CD4-positive, alpha-beta T cell treated with Interleukin-17A for 1 hour (primary cell): ENCODE data around the gene SNX21.

ENCODE experiments used
- DNase-seq: peaks from one replicate; pipeline ENCODE4 v3.0.0-alpha.2; 2020

SNX21 gene

DNA sequence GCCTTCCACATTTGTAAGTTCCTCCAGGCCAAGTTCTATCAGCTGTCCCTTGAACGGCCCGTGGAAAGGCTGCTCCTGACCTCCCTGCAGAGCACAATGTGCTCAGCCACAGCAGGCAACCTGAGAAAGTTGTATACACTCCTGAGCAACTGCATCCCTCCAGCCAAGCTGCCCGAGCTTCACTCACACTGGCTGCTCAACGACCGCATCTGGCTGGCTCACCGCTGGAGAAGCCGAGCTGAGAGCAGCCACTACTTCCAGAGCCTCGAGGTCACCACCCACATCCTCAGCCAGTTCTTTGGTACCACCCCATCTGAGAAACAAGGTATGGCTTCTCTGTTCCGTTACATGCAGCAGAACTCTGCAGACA, 49.5 kb downstream of the SNX21 start:
- DNase-seq: no peak

DNA sequence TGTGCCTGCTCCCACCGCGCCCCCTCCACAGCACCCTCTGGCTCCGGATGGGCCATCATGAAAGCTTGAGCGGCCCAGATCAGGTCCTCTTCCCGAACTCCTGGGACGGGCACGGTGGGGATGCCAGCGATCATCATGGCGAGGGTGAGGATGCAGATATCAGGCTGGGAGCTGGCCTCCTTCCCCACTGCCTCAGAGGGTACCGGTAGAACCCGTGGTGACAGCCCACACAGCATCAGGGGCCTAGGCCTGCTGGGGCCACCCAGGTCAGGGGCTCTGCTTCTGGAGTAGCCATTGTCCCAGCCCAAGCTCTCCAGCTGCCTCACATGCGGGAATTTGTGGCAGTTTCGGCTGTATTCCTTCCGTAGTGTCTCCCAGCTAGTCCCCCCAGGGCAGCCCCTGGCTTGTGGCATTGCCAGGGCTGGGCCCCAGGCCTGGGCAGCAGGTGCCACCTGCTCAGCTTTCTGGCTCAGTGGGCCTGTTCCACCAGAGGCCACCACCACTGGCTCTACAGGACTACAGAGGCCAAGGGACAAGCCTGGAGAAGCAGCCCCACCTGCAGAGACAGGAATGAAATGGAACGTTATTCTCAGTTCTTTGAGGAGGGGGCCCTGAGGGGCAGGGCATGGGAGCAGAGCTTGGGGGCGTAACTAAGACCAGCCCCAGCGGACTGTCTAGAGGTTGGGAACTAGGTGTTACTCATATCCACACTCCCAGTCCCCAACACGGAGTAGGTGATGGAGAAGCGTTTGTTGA, 53.2 kb downstream of the SNX21 start:
- DNase-seq: no peak

DNA sequence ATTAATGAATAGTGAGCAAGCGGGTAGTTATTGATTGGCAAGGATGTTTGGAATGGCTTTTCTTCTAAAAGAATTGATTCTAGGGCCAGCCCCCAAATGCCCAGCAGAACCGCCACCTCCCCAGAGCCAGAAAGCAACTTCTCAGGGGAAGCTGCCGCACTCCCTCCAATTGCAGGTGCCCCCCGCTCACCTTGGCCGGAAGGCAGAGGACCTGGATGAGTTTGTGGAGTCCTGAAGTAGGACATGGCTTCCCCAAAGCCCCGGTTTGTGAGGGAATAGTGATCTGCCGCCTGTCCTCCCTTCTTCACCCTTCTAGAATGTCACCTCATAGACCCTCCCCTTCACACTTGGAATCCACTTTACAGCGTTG, 53.7 kb downstream of the SNX21 start, which contains the start of gene SPATA25:
SPATA25 (minus strand) TSS at position 277 of the 370 bp plus-strand sequence; CDS start at position 245, 32 bp downstream.
- DNase-seq: no peak

DNA sequence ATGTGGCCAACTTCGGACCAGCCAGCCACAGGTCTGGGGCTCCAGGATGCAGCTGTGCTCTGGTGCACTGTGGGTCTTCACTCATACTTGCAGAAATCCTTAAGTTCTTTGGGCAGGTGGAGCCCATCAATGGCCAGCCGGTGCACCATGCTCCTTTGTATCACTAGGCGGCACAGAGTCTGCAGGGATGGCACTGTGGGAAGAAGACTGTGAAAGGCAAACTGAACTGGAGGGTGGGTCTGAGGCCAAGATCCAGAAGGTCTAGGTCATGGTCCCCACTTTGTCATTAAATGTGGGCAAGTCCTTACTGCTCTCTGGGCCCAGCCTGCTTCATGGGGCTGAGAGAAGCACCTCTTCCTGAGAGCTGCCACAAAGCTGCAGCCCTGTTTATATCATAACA, 55.1 kb downstream of the SNX21 start:
- no peak for DNase-seq

DNA sequence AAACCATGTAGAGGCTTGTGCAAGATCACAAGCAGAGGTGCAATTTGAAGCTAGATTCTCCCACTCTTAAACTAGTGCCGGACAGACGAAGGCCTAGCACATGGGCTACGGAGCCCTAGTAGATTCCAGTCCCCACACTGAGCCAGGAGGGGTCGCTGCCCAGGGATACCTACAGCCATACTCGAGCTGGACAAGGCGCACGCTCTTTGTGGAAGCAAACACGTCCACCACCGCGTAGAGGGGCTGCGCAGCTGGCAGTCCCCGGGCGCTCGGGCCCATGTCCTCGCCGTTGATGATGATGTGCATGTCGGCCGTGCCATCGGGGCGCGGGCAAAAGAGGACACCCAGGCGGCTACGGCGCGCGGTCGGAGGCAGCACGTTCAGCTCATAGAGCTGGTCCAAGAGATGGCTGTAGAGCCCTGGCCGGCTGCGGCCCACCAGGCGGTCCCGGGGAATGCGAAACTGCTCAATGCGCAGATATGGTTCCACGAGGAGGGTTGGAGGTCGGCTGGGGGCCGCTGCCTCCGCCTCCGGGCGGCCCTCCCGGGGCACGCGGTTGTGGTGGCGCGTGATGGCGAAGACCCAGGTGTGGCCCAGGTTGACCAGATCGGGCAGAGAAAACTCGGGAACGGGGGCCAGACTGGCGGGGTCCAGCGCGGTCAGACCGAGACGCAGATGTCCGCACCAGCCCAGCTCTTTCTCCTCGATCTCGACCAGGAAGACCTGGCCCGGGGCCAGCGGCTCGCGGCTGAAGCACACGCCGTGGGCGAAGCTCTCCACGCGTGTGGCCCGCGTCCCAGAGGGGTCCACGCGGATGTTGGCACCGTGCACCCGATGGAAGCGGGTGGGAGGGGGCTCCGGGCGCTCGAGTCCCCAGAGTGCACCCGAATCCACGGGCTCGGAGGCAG, 56.7 kb downstream of the SNX21 start:
- DNase-seq: peak; percentile 52

DNA sequence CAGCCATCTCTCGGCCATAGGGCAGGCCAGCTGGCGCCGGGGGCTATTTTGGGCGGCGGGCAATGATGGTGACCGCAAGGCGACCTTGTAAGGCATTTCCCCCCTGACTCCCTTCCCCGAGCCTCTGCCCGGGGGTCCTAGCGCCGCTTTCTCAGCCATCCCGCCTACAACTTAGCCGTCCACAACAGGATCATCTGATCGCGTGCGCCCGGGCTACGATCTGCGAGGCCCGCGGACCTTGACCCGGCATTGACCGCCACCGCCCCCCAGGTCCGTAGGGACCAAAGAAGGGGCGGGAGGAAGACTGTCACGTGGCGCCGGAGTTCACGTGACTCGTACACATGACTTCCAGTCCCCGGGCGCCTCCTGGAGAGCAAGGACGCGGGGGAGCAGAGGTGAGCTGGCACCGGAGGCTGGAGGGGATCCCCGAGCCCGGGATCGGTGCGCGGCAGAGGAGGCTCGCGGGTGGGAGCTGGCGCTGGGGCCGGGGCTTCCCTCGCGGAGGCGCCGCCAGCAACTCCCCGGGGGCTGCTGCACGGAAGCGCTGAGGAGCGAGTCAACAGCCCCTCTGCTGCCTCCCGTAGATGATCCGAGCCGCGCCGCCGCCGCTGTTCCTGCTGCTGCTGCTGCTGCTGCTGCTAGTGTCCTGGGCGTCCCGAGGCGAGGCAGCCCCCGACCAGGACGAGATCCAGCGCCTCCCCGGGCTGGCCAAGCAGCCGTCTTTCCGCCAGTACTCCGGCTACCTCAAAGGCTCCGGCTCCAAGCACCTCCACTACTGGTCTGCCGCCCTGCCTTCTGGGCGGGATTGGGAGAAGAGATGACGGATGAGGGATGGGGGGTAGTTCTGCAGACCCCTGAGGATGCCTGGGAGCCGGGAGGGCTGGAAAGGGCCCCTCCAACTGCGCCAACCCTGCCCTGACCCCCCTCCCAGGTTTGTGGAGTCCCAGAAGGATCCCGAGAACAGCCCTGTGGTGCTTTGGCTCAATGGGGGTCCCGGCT, 57.7 kb downstream of the SNX21 start, which contains the start of the genes CTSA and NEURL2:
CTSA (plus strand) TSS at position 351 of the 999 bp plus-strand sequence; CDS start at position 585, 234 bp downstream.
NEURL2 (minus strand) TSS at position 224 of the 999 bp plus-strand sequence; CDS start at position 7, 217 bp downstream.
- peak; percentile 84 for DNase-seq

DNA sequence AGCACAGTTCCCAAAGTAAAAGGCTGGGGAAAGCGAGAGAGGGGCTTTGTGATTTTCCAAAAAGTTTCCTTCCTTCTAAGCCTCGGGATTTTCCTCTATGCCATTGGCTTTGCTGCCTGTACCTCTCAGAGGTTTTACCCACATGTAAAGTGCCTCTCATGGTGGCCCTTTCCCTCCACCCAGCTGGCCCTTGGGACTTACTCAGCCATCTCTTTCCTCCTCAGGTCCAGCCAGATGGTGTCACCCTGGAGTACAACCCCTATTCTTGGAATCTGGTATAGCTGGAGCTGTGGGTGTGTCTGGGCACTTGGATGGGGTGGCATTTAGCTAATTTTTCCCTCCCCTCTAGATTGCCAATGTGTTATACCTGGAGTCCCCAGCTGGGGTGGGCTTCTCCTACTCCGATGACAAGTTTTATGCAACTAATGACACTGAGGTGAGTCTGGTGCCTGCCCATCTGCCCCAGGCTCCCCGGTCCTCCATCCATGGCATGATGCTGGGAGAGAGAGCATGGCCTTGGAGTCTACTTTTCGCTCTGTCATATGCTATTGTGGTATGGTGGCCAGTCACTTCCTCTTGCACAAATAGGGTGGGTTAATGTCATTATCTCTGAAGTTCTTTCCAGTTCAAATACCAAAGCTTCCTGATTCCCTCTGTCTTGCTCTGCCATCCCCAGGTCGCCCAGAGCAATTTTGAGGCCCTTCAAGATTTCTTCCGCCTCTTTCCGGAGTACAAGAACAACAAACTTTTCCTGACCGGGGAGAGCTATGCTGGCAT, 58.6 kb downstream of the SNX21 start:
- DNase-seq: no peak
